Stimulated activated CD8-positive, alpha-beta memory T cell treated with anti-CD3 and anti-CD28 coated beads, Interleukin-12 subunit alpha, Interleukin-12 subunit beta, amount 100 ng/mL, for 4 hours (primary cell): ENCODE results near the gene ARFIP1.
"Not testable (repeated sequence)": the region's sequence is repeated elsewhere in the genome, so short reads cannot be mapped to it uniquely, and the experiment has no call there.

Experiments used
- DNase-seq: peaks from one replicate; pipeline ENCODE4 v3.0.0-alpha.2; 2020; ENCODE audit warnings: low read depth

Gene ARFIP1

DNA sequence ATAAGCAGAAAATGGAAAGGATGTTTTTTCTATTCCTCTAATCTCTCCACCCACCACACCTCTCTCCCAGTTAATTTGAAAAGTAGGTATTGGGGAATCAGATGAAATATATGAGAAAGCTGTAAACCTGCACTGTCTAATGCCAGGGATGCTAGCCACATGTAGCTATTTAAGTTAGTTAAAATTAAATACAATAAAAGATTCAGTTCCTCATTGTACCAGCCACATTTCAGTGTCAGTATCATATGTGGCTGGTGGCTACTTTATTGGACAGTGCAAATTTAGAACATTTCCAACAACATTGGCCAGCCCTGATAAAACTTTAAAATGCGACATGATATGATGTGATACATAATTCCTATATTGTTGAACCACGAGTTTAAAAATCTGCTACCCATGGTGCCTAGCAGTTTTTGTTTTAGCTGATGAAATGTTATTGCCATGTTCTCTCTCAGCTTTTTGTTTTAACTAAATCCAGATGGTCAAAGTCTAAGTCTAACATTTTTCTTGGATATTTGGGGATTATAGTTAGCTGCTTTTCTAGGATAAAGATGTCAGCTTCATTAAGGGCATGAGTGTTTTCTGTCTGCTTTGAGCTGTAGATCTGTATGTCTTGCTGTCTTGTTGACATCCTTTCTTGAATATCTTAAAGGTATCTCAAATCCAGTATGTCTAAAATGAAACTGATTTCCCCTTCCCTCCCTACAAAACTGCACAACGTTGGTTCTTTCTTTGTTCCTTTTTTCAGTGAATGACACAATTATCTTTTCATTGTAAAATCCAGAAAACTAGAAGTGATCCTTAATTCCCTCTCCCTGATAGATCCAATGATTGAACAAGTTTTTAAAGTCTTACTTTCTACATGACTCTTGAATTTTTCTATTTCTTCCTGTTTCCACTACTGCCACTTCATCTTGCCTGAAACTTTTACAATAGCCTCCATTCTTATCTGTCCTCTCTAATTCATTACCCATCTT lies 6.2 kb downstream of the ARFIP1 start:
- no peak for DNase-seq

DNA sequence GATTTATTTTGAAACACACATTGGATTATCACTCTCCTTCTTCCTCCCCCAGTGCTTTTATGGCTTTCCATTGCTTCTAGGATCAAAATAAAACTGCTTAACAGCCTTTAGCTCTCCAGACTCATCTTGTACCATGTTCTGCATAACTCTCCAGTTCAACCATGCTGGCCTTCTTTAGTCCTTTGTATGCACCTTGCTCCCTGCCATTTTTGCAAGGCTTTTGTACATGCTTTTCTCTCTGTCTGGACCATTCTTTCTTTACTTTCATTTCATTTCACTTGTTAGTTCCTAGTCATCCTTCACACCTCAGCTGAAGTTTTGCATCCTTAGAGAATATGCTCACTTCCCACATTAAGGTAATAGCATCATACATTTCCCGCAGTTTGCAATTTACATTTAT lies 6.9 kb downstream of the ARFIP1 start:
- DNase-seq = no peak

GRCh38 chr4:152795891-152796290 lies 16.1 kb downstream of the ARFIP1 start:
- DNase-seq = no peak

DNA sequence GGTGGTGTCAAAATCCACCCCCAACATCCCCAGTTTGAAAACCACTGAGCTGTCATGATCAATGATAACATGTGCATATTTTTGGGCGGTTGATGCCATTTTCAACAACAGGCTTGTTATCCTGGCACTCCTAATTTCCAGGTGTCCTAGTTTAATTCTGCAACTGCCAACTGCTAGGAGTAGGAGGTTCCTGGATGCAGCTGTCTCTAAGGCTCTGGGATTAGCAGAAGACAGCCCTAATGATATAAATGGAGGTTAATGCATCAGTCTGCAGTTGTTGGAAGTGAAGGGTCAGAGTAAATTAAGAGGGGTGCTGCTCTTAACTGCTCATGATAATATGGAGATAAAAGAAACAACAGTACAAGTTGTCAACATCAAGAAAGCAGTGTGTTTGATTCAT lies 23.8 kb downstream of the ARFIP1 start:
- no peak for DNase-seq

- no peak for DNase-seq
Observed at GRCh38 chr4:152805071-152805650, 25.4 kb downstream of the ARFIP1 start.

DNA sequence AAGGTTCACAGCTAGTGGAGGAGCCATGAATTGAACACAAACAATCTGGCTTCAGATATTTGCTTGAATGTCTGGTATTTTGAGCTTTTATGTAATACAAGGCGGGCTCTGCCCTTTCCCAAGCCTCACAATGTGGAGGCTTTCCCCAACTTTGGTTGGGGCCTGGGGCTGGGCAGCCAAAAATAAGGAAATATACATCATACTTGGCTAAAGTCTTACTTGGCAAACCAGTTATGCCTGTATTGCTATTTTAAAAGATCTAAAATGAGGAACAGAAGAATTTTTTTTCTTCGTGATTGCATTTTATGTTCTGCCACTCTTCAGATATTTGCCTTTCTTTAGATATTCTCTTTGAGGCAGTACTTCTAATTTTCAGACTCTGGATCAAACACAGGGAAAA lies 26.1 kb downstream of the ARFIP1 start:
- no peak for DNase-seq

- no peak for DNase-seq
Observed at GRCh38 chr4:152806501-152807125, 26.9 kb downstream of the ARFIP1 start.

- no peak for DNase-seq
Observed at GRCh38 chr4:152807294-152807829, 27.6 kb downstream of the ARFIP1 start.

DNA sequence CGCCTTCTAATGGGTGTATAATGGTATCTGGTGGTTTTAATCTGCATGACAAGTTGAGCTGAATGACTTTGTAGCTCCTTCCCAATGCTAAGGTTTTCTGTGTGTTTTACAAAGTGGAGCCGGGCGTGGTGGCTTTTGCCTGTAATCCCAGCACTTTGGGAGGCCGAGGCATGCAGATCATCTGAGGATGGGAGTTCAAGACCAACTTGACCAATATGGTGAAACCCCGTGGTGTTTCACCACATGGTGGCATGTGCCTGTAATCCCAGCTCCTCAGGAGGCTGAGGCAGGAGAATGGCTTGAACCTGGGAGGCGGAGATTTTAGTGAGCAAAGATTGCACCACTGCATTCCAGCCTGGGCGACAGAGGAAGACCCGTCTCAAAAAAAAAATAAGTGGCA lies 28.9 kb downstream of the ARFIP1 start:
- DNase-seq = no peak

- no peak for DNase-seq
Observed at GRCh38 chr4:152810715-152811287, 31.0 kb downstream of the ARFIP1 start.

GRCh38 chr4:152815078-152815477 lies 35.3 kb downstream of the ARFIP1 start:
- DNase-seq = no peak

DNA sequence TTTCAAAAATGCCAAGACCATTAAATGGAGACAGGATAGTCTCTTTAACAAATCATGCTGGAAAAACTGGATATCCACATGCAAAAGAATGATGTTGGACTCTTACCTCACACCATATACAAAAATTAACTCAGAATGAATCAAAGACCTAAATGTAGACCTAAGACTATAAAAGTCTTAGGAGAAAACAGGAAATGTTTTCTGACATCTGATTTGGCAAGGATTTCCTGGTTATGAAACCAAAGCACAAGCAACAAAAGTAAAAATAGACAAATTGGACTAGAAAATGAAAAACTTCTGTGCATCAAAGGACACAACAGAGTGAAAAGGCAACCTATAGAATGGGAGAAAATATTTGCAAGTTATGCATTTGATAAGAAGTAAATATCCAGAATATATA lies 37.6 kb downstream of the ARFIP1 start:
- no peak for DNase-seq

DNA sequence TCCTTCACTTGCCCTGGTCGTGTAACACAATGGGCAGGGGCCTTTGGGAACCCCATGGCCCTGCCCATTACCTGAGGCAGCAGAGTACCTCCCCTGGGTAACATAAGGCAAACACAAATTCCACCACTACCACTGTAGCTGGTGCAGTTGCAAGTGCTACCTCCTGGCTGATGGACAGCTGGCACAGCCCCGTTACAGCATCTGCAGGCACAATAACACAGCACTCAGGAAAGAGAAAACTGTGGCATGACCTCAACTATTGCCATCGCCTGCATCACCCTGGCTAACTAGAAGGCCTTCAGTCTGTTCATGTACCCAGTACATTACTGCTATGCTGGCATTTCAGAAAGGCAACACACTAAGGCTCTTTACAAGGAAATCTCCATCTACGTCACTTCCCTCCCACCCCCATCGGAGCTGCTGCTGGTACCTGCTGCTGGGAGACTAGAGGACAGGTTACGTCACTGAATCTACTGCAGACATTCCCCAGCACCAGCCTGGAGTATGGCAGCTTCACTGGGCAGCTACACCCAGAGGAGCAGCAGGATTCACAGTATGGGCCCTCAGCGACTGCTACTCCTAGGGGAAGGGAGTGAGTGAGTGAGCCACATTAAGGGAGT lies 39.4 kb downstream of the ARFIP1 start:
- DNase-seq = no peak

- DNase-seq = no peak
Observed at GRCh38 chr4:152820073-152820472, 40.3 kb downstream of the ARFIP1 start.

- no peak for DNase-seq
Observed at GRCh38 chr4:152822323-152822722, 42.6 kb downstream of the ARFIP1 start.

- DNase-seq = no peak
Observed at GRCh38 chr4:152824561-152824960, 44.8 kb downstream of the ARFIP1 start.

- DNase-seq = no peak
Observed at GRCh38 chr4:152825336-152825735, 45.6 kb downstream of the ARFIP1 start.

DNA sequence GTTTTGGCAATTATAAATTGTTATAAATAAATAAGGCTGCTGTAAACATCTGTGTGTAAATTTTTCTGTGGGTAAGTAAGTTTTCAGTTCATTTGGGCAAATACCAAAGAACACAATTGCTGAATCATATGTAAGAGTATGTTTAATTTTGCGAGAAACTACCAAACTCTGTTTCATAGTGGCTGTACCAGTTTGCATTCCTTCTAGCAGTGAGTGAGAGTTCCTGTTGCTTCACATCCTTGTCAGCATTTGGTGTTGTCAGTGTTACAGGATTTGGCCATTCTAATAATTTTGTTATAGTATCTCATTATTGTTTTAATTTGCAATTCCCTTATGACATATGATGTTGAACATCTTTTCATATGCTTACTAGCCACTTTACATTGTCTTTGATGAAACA lies 48.4 kb downstream of the ARFIP1 start:
- no peak for DNase-seq

DNA sequence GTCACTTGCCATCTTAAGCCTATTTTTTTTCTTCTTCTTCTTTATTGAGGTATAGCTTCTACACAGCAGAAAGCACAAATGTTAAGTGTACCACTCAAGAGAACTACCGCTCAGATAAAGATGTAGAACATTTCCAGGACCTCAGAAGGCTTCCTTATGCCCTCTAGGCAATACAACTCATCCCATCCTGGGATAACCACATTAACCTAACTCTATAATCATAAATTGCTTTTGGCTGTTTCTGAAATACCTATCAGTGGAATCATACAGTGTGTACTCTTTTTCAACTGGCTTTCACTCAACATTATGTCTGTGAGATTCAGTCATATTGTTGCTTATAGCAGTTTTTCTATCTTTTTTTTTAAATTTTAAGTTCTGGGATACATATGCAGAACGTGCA lies 51.7 kb downstream of the ARFIP1 start:
- no peak for DNase-seq

DNA sequence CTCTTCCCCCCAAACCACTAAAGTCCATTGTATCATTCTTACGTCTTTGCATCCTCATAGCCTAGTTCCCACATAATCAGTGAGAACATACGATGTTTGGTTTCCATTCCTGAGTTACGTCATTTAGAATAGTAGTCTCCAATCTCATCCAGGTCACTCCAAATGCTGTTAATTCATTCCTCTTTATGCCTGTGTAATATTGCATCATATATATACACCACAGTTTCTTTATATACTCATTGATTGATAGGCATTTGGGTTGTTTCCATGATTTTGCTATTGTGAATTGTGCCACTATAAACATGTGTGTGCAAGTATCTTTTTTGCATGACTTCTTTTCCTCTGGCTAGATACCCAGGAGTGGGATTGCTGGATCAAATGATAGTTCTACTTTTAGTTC lies 57.2 kb downstream of the ARFIP1 start:
- no peak for DNase-seq

DNA sequence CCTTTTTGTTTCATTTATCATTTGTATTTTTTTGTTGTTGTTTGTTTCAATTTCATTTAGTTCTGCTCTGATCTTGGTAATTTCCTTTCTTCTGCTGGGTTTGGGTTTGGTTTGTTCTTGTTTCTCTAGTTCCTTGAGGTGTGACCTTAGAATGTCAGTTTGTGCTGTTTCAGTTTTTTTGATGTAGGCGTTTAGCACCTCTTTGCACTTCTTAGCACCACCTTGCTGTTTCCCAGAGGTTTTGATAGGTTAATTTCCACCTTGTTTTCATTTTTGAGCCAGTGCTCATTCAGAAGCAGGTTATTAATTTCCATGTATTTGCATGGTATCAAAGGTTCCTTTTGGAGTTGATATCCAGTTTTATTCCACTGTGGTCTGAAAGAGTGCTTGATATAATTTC lies 60.0 kb downstream of the ARFIP1 start:
- DNase-seq = not testable (repeated sequence)

DNA sequence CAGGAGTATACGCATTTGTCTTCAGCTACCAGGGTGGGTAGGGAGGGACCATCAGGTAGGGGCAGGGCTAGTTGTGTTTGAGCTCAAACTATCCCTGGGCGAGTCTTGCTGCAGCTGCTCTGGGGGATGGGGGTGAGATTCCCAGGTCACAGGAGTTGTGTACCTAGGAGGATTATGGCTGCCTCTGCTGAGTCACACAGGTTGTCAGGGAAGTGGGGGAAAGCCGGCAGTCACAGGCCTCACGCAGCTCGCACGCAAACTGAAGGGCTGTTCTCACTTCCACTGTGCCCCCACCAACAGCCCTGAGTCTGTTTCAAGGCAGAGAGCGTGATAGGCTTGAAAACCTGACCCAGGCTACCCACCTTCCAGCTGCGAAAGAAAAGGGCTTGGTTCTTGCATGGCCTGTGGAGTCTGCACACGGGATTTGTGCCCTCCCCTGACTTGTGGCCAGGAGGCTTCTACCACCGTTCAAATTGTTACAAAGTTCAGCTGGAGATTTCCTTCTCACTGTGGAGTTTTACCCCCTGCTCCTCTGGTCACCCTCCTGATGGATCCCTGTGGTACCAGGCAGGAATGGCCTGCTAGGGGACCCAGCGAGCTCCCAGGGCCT lies 63.8 kb downstream of the ARFIP1 start:
- no peak for DNase-seq
